HG03025 (cell line): ENCODE results near the gene SMAD2.
"Not testable (repeated sequence)": the region's sequence is repeated elsewhere in the genome, so short reads cannot be mapped to it uniquely, and the experiment has no call there.

ENCODE experiments used
- ATAC-seq: cut with Tn5 transposase; IDR thresholded peaks from one replicate; pipeline ENCODE4 v1.9.1; 2021; ENCODE audit warnings: mild to moderate bottlenecking, moderate library complexity; ENCODE audit not compliant: unreplicated experiment, low FRiP score

The SMAD2 gene

DNA sequence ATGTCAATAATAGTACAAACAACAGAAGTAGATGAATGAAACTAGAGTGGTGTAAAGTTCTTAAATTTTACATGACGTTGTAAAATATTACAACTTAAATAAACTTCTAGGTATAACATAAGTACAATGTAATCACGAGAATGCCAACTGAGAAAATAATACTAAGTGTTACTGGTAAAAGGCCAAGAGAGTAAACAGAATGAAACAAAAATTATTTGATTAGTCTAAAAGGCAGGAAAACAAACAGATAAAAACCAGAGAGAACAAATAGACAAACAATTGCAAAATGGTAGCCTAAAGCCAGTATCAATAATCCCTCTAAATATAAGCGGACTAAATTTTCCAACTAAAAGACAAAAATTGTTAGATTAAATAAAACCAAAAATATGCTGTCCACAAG is 71.9 kb downstream of the SMAD2 start:
- ATAC-seq, result no peak

- ATAC-seq, result no peak
Observed at GRCh38 chr18:47847635-47848034, 82.8 kb downstream of the SMAD2 start.

- ATAC-seq, result no peak
Observed at GRCh38 chr18:47846431-47846830, 84.0 kb downstream of the SMAD2 start.

GRCh38 chr18:47844828-47845498 is 85.5 kb downstream of the SMAD2 start:
- no peak for ATAC-seq

DNA sequence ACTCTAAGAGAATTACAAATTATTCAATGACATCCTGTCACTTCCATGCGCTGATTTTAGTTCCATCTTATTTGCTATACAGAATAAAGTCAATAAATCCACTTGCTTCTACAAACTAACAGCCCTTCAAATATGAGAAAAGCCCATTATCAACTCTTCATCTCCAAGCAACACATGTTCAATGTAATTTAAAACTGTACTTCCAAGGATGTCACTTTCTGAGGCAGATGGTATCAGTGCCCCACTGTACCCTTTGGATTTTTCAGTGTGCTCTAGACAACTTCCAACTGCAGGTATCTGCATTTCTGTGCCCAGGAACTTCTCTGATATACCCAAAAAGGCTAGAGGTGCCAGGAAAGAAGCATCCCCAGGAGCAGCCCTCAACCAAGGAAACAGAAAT is 87.6 kb downstream of the SMAD2 start:
- ATAC-seq, result no peak

- no peak for ATAC-seq
Observed at GRCh38 chr18:47838396-47838795, 92.1 kb downstream of the SMAD2 start.

- ATAC-seq, result no peak
Observed at GRCh38 chr18:47832348-47832747, 98.1 kb downstream of the SMAD2 start.

- no peak for ATAC-seq
Observed at GRCh38 chr18:47831351-47831750, 99.1 kb downstream of the SMAD2 start.

GRCh38 chr18:47830772-47831171 is 99.7 kb downstream of the SMAD2 start:
- ATAC-seq, result no peak

DNA sequence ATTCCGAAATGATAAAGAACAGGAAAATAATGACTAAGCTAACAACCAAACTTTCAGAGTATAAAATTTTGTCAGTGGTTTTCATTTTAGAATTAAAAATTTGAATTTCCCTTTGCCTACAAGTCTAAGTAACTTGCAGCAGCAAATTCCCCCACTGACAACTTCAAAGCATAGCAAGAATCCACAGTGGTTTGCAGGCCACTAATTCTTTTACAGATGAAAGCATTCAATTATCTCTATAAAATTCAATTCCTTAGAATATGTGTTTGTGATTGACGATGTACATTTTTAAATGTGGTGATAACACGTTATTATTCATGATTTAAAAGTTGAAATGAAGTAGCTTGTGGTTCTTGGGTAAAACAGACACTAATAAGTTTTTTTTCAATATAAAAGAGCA is 100.6 kb downstream of the SMAD2 start:
- ATAC-seq, result no peak

GRCh38 chr18:47828031-47828430 is 102.4 kb downstream of the SMAD2 start:
- not testable (repeated sequence) for ATAC-seq

DNA sequence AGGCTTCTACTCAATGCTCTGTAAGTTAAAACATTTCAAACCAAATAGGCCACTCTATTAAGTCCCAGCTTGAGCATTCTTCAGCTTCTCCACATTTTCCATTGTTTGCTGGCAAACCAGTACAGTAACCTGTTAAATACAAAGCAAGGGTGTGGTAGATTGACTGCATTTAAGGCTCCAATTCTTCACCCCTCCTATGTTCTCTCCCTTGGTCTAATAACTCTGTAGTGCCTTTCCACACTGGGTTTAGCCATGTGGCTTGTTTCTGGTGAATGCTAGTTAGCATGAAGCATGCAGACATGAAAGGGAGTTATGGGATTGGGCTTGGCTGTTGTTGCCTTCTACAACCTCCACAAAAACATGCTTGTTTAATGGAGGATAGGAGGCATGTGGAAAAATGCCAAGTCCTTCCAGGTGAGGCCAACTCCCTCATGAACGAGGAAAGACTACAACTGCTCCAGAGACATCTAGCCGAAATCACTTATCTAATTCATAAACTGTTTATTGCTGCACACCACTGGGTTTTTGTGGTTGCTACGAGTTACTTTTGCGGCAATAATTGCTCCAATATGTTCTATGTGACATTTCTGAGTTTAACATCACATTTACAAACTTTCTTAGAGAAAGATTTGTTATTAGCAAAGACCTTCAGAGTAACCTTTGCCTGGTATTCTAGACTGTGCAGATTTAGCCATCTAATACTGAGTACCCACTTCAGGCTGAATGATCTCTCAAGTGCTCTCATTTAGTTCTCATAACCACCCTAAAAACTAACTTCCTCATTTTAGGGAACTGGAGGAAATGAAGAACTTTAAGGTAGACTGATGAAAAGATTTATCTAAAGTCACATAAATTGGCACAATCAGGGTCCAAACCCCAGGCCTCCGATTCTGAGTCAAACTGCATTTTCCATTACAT is 104.0 kb downstream of the SMAD2 start:
- no peak for ATAC-seq

- ATAC-seq, result no peak
Observed at GRCh38 chr18:47821314-47821713, 109.1 kb downstream of the SMAD2 start.

GRCh38 chr18:47817795-47818077 is 112.7 kb downstream of the SMAD2 start:
- ATAC-seq, result no peak

DNA sequence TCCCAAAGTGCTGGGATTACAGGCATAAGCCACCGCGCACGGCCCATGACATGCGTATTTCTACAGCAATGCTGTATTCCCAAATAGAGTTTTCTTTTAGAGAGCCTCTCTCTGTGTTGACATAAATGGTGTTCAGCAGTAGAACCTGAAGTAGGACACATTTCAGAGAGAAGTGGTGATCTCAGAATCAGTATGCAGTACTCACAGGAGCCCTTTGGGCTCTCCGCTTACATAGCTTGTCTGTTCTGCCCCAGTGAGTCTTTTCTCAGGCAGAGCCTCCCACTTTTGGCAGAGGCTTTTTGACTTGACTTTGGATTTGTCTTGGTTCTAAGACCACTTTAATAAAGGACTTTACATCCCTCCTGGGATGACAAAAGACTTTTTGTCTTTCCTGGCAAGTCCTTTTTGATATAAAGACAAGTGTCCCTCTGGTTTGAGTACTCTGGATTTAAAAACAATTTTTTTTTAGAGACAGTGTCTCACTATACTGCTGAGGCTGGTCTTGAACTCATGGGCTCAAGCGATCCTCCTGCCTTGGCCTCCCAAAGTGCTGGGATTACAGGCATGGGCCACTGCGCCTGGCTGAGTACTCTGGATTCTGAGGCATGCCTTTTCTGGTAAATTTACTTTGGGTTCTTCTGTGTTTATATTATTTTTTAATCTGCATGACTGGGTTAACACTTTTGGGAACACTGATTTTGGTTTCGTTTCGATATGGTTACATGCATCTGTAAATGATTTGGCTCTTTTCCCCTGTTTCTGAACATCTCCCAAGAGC is 113.3 kb downstream of the SMAD2 start:
- ATAC-seq, result no peak

DNA sequence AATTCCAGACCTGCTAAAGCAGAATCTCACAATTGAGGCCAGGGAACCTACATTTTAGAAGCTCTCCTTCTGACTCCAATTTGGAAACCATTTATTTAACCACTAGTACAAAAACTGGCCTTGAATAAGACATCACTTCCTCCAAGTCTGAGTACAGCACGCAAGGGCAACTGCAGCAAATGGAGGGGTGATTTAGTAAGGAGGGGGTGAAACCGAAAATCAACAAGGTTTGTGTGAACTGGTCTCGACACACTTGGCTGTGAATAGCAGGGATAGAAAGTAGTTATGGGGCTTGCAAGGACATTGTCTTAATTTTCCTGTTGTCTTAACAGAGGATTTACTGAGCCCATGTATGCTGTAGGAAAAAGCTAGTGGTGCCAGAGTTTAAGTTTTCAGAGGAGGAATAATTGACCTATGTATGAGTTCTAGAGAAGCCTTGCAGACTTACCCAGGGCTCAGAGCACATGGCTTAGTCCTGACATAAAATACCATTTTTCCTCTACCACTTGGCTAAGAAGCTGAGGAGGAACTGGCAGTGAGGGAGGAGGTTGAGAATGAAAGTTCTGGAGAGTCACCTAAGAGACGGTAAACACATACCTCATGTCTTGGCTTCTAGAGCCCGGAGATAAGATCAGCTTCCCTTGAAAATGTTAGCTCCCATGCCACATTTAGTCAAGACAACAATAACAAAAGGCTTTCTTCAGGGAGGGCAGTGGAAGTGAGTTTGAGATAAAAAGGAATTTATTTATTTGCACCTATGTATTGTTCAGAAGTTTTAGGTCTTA is 114.8 kb downstream of the SMAD2 start:
- no peak for ATAC-seq

GRCh38 chr18:47809420-47809819 is 121.0 kb downstream of the SMAD2 start:
- ATAC-seq, result no peak

DNA sequence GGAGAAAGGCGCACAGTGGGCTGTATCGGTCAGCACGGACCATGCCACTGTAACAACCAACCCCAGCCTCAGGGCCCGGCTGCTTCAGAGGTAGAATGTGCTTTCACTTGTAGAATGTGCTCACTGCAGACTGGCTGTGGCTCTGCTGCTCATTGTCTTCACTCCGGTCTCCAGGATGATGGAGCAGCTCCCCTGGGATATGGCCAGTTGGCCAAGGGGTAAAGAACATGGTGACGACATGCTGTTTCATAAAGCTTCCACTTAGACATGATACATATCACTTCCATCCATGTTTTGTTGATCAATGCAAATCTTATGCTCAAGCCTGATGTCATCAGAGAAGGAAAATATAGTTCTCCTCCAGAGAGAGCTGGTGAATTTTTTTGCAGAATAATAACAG is 127.7 kb downstream of the SMAD2 start:
- ATAC-seq, result no peak

GRCh38 chr18:47801817-47802216 is 128.6 kb downstream of the SMAD2 start:
- no peak for ATAC-seq

GRCh38 chr18:47800756-47801155 is 129.7 kb downstream of the SMAD2 start:
- no peak for ATAC-seq

- no peak for ATAC-seq
Observed at GRCh38 chr18:47800248-47800647, 130.2 kb downstream of the SMAD2 start.
